Endothelial cell of umbilical vein (primary cell): Measurements from ENCODE around the gene TBCD.

Source experiments
- EZH2 ChIP-seq: IDR thresholded peaks from 2 replicates; pipeline ENCODE4 v1.6.1; 2012; ENCODE audit warnings: borderline replicate concordance, low read depth, mild to moderate bottlenecking, moderate library complexity, low read length, inconsistent platforms; ENCODE audit not compliant: severe bottlenecking
- FOS ChIP-seq: IDR thresholded peaks from 2 replicates; pipeline ENCODE4 v1.6.1; 2011; ENCODE audit warnings: mild to moderate bottlenecking, low read length, moderate library complexity, borderline replicate concordance; ENCODE audit not compliant: insufficient read depth
- GATA2 ChIP-seq: IDR thresholded peaks from 2 replicates; pipeline ENCODE4 v1.7.0; 2011; ENCODE audit warnings: low read depth, mild to moderate bottlenecking, moderate library complexity, mixed read lengths, low read length; ENCODE audit not compliant: insufficient read length, insufficient read depth
- MYC ChIP-seq: IDR thresholded peaks from one replicate; pipeline ENCODE4 v1.6.1; 2011; ENCODE audit warnings: mild to moderate bottlenecking, low read depth, low read length
- POLR2A ChIP-seq: IDR thresholded peaks from 2 replicates; pipeline ENCODE4 v1.6.1; 2012; ENCODE audit warnings: low read depth, mild to moderate bottlenecking, control low read depth, low read length
- POLR2AphosphoS5 ChIP-seq: IDR thresholded peaks from 2 replicates; pipeline ENCODE4 v1.6.1; 2012; ENCODE audit warnings: low read depth, mild to moderate bottlenecking, control low read depth, low read length, moderate library complexity; ENCODE audit not compliant: insufficient read depth
- TF ChIP-seq, protein P1 (sequence below), 2 donors: IDR thresholded peaks; 1 replicate in 1 of 2; 2 replicates in 1 of 2; pipeline ENCODE4 v1.5.1; 2011; ENCODE audit warnings: low read length in 2 of 2, mild to moderate bottlenecking in 2 of 2, moderate library complexity in 2 of 2, control low read depth in 1 of 2, inconsistent platforms in 1 of 2, low read depth in 1 of 2; ENCODE audit not compliant: insufficient read depth in 1 of 2; ENCODE audit errors: extremely low read depth in 1 of 2
- TF ChIP-seq, protein P2 (sequence below): IDR thresholded peaks from 2 replicates; pipeline ENCODE4 v1.6.1; 2011; ENCODE audit not compliant: insufficient read depth, insufficient read length

DNA sequence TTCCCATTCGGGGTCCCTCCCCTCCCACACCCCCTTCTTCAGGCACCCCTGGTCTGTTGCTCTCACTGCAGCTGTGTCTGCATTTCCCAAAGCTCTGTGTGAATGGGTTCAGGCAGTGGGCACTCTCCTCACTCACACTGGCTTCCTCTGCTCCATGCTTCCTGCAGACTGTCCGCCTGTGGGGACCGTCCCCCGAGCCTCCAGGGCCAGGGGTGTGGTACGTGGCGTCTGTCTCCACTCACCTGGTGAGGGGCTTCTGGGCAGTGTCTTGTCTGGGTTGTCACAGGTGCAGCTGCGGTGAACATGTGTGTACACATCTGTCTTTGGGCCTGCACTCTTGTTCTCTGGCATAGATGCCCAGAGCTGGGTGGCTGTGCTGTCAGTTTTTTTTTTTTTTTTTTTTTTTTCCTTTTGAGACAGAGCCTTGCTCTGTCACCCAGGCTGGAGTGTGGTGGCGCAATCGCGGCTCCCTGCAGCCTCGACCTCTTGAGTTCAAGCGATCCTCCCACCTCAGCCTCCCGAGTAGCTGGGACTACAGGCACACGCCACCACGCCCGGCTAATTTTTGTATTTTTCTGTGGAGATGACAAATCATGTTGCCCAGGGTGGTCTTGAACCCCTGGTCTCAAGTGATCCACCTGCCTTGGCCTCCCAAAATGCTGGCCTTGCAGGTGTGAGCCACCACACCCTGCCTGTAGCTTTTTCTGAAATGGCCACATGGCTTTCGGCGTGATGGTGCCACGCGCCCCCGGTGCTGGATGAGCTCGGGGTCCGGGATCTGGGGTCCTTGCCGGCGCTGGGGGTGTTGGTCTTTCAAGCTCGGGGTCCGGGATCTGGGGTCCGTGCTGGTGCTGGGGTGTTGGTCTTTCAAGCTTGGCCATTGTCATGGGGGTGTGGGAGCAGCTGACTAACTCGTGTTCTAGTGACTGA is 144.5 kb downstream of the TBCD start:
- no peak for TF ChIP-seq POLR2A
- TF ChIP-seq, protein P1, sequence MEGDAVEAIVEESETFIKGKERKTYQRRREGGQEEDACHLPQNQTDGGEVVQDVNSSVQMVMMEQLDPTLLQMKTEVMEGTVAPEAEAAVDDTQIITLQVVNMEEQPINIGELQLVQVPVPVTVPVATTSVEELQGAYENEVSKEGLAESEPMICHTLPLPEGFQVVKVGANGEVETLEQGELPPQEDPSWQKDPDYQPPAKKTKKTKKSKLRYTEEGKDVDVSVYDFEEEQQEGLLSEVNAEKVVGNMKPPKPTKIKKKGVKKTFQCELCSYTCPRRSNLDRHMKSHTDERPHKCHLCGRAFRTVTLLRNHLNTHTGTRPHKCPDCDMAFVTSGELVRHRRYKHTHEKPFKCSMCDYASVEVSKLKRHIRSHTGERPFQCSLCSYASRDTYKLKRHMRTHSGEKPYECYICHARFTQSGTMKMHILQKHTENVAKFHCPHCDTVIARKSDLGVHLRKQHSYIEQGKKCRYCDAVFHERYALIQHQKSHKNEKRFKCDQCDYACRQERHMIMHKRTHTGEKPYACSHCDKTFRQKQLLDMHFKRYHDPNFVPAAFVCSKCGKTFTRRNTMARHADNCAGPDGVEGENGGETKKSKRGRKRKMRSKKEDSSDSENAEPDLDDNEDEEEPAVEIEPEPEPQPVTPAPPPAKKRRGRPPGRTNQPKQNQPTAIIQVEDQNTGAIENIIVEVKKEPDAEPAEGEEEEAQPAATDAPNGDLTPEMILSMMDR (IDR thresholded peaks at IDR 0.05; ENCODE audit: extremely low read depth in 1 of 2, insufficient read depth in 1 of 2, low read depth in 1 of 2, low read length in 2 of 2): no peak
- TF ChIP-seq POLR2AphosphoS5: no peak
- no peak for TF ChIP-seq EZH2
- no peak for TF ChIP-seq MYC
- TF ChIP-seq FOS: no peak
- TF ChIP-seq, protein P2, sequence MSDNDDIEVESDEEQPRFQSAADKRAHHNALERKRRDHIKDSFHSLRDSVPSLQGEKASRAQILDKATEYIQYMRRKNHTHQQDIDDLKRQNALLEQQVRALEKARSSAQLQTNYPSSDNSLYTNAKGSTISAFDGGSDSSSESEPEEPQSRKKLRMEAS: no peak
- TF ChIP-seq GATA2: no peak
